ENCODE measurements around the gene GFM1.

The GFM1 gene

DNA sequence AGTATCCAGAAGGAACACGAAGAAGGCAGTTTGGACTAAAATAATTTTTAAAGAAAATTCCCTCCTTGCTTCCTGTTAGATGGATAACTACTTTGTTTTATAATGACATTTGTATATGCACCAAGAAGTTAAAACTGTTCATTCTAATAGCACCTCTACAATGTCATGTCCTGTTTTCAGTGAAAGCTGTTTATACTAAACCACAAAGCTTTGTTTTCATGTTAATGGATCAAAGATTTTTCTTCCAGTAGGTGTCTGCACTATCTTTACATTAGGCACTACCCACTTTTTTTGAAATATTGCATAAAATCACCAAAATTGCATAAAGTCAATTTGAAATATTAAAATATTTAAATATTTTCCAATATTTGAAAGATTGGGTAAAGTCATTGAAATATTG, 77.8 kb downstream of the GFM1 start:
- no peak overlapping the region for H3K4me3 ChIP-seq (replicated peaks; ENCODE audit: insufficient read depth, low read length)
- peak overlapping the region; percentile 78 for H3K27ac ChIP-seq (replicated peaks)
- no peaks in the 10 kb centered on the region for H3K27me3 ChIP-seq (ENCODE audit: insufficient read depth, poor library complexity, severe bottlenecking)
- DNase-seq (ENCODE audit: low read depth in 1 of 2, low spot score in 1 of 2) = no peak
- TF ChIP-seq SPI1 (IDR thresholded peaks at IDR 0.05; ENCODE audit: borderline replicate concordance, low read depth) (no peak), GABPA (IDR thresholded peaks at IDR 0.05; ENCODE audit: low read depth) (no peak), POLR2AphosphoS5 (IDR thresholded peaks at IDR 0.05; ENCODE audit: low read depth) (no peak)
- TF ChIP-seq, protein P1, sequence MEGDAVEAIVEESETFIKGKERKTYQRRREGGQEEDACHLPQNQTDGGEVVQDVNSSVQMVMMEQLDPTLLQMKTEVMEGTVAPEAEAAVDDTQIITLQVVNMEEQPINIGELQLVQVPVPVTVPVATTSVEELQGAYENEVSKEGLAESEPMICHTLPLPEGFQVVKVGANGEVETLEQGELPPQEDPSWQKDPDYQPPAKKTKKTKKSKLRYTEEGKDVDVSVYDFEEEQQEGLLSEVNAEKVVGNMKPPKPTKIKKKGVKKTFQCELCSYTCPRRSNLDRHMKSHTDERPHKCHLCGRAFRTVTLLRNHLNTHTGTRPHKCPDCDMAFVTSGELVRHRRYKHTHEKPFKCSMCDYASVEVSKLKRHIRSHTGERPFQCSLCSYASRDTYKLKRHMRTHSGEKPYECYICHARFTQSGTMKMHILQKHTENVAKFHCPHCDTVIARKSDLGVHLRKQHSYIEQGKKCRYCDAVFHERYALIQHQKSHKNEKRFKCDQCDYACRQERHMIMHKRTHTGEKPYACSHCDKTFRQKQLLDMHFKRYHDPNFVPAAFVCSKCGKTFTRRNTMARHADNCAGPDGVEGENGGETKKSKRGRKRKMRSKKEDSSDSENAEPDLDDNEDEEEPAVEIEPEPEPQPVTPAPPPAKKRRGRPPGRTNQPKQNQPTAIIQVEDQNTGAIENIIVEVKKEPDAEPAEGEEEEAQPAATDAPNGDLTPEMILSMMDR (IDR thresholded peaks at IDR 0.05; ENCODE audit: insufficient read depth, low read length) = no peak
- TF ChIP-seq, protein P2, sequence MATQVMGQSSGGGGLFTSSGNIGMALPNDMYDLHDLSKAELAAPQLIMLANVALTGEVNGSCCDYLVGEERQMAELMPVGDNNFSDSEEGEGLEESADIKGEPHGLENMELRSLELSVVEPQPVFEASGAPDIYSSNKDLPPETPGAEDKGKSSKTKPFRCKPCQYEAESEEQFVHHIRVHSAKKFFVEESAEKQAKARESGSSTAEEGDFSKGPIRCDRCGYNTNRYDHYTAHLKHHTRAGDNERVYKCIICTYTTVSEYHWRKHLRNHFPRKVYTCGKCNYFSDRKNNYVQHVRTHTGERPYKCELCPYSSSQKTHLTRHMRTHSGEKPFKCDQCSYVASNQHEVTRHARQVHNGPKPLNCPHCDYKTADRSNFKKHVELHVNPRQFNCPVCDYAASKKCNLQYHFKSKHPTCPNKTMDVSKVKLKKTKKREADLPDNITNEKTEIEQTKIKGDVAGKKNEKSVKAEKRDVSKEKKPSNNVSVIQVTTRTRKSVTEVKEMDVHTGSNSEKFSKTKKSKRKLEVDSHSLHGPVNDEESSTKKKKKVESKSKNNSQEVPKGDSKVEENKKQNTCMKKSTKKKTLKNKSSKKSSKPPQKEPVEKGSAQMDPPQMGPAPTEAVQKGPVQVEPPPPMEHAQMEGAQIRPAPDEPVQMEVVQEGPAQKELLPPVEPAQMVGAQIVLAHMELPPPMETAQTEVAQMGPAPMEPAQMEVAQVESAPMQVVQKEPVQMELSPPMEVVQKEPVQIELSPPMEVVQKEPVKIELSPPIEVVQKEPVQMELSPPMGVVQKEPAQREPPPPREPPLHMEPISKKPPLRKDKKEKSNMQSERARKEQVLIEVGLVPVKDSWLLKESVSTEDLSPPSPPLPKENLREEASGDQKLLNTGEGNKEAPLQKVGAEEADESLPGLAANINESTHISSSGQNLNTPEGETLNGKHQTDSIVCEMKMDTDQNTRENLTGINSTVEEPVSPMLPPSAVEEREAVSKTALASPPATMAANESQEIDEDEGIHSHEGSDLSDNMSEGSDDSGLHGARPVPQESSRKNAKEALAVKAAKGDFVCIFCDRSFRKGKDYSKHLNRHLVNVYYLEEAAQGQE (IDR thresholded peaks at IDR 0.05; ENCODE audit: insufficient replicate concordance, low read depth) = no peak

DNA sequence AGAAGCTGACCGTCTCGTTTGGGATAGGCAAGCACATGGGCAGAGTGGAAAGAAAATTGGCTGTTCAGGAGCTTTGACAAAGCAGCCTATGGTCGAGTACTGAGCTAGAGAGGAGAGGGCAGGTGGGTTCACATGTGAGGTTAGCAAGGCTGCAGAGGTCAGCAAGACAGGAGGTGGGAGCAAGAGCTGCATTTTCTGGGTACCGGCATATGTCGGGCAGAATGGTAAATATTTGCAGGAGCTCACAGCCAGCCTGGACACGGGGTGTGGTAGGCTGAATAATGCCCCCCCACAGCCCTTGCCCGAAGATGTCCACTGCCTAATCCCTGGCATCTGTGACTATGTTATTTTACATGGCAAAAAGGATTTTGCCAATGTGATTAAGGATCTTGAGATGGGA, 79.7 kb downstream of the GFM1 start:
- Histone ChIP-seq H3K27ac (replicated peaks) (peak overlapping the region; percentile 78), H3K4me3 (replicated peaks; ENCODE audit: insufficient read depth, low read length) (no peak overlapping the region), H3K27me3 (ENCODE audit: insufficient read depth, poor library complexity, severe bottlenecking) (no peaks in the 10 kb centered on the region)
- TF ChIP-seq, protein P2 (IDR thresholded peaks at IDR 0.05; ENCODE audit: insufficient replicate concordance, low read depth) = no peak
- TF ChIP-seq, protein P1 (IDR thresholded peaks at IDR 0.05; ENCODE audit: insufficient read depth, low read length) = no peak
- TF ChIP-seq POLR2AphosphoS5 (IDR thresholded peaks at IDR 0.05; ENCODE audit: low read depth) (no peak), SPI1 (IDR thresholded peaks at IDR 0.05; ENCODE audit: borderline replicate concordance, low read depth) (no peak), GABPA (IDR thresholded peaks at IDR 0.05; ENCODE audit: low read depth) (no peak)
- no peak for DNase-seq (ENCODE audit: low read depth in 1 of 2, low spot score in 1 of 2)

DNA sequence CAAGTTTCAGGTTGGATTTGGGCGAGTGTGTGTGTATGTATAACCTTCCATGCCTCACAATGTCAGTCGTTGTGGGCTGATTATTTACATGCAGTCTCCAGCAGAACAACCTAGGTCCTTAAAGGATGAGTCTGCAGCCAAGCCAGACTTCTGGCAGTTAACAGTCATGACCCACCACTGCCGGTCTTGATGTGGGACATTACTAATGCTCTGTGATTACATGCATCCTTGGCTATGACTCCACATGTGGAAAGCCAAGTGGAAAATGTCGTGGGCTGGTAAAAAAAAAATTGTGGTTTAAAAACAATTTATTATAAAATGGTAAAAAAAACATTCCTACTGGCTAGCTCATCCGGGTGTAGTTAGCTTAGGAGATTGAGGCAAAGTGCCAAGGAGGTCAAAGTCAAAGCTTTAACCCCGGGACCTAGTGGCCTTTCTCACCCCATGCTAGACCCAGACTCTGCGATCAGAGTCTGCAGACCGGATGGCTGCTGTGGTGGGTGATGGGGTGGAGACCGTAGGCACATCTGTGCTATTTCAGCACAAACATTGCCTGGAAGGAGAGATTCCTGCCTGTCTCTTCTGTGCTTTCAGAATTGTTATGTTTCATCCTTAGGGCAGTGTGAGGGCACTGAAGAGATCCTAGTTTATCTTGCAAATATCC, 81.2 kb downstream of the GFM1 start:
- Histone ChIP-seq H3K4me3 (replicated peaks; ENCODE audit: insufficient read depth, low read length) (no peak overlapping the region), H3K27ac (replicated peaks) (no peak overlapping the region), H3K27me3 (ENCODE audit: insufficient read depth, poor library complexity, severe bottlenecking) (no peaks in the 10 kb centered on the region)
- no peak for DNase-seq (ENCODE audit: low read depth in 1 of 2, low spot score in 1 of 2)
- TF ChIP-seq, protein P2 (IDR thresholded peaks at IDR 0.05; ENCODE audit: insufficient replicate concordance, low read depth) = no peak
- TF ChIP-seq GABPA (IDR thresholded peaks at IDR 0.05; ENCODE audit: low read depth) (no peak), SPI1 (IDR thresholded peaks at IDR 0.05; ENCODE audit: borderline replicate concordance, low read depth) (no peak)

Measured in HL-60 (cell line).